ENCODE data around the gene INTS15. TPM values are rescaled to one million over a fixed set of nuclear protein-coding genes. Genes with fewer than 3 reads are reported as not detected.

Gene INTS15
- polyA plus RNA-seq, 1 donor (not counting 4 experiments of a cell fraction or from before 2014, with no cell fraction given), result 11.9 TPM

GRCh38 chr7:6545398-6546126, 44.3 kb upstream of the INTS15 start:
- H3K4me3 ChIP-seq (ENCODE audit: control insufficient read depth in 2 of 3, extremely low read depth in 1 of 3, insufficient read depth in 2 of 3, low read depth in 1 of 3, low read length in 3 of 3), result no peak overlapping the region
- dilution Hi-C loops (cut with MboI; ENCODE audit: extremely low pct_ligation_motif_present, low sequenced_read_pairs), result no loop called here
- H3K27me3 ChIP-seq (ENCODE audit: control insufficient read depth, extremely low read depth, insufficient read depth, low read length), result no peaks in the 10 kb centered on the region
- H3K36me3 ChIP-seq (ENCODE audit: control insufficient read depth in 2 of 2, extremely low read depth in 1 of 2, insufficient read depth in 2 of 2, low read length in 2 of 2), result no peaks in the 10 kb centered on the region
- H4K20me1 ChIP-seq (ENCODE audit: control insufficient read depth, extremely low read depth, insufficient read depth, low read length), result no peaks in the 10 kb centered on the region
- no peaks in the 10 kb centered on the region for H3K79me2 ChIP-seq (ENCODE audit: control insufficient read depth, insufficient read depth, low read length)
- H2AFZ ChIP-seq (ENCODE audit: control insufficient read depth, low read length), result no peak overlapping the region
- H3K4me1 ChIP-seq (ENCODE audit: control insufficient read depth, extremely low read depth, insufficient read depth, low read length), result no peaks in the 10 kb centered on the region
- TF ChIP-seq CTCF (optimal IDR thresholded peaks at IDR 0.05 in 1 of 3, IDR thresholded peaks at IDR 0.05 in 1 of 3, conservative IDR thresholded peaks at IDR 0.05 in 1 of 3; ENCODE audit: extremely low read depth in 1 of 3, insufficient read depth in 2 of 3, low read length in 3 of 3) (no peak), EZH2 (IDR thresholded peaks at IDR 0.05; ENCODE audit: low read length) (no peak)
- H3K4me2 ChIP-seq (ENCODE audit: control insufficient read depth, extremely low read depth, insufficient read depth, low read depth, low read length), result no peak overlapping the region
- H3K9ac ChIP-seq (ENCODE audit: control insufficient read depth, extremely low read depth, insufficient read depth, low read length), result no peak overlapping the region
- H3K27ac ChIP-seq (ENCODE audit: control insufficient read depth, insufficient read depth, low read length), result no peak overlapping the region
- H3K9me3 ChIP-seq (ENCODE audit: control insufficient read depth, low read depth, low read length), result no peaks in the 10 kb centered on the region
- no peak for FAIRE-seq
- no peak for DNase-seq (ENCODE audit: low read depth, low spot score)
- no peaks in the 10 kb centered on the region for H3K9me1 ChIP-seq (ENCODE audit: control insufficient read depth, extremely low read depth, insufficient read depth, low read length)

- Histone ChIP-seq H3K9me1 (ENCODE audit: control insufficient read depth, extremely low read depth, insufficient read depth, low read length) (no peaks in the 10 kb centered on the region), H3K4me3 (ENCODE audit: control insufficient read depth in 2 of 3, extremely low read depth in 1 of 3, insufficient read depth in 2 of 3, low read depth in 1 of 3, low read length in 3 of 3) (no peak overlapping the region), H3K27ac (ENCODE audit: control insufficient read depth, insufficient read depth, low read length) (no peak overlapping the region), H3K27me3 (ENCODE audit: control insufficient read depth, extremely low read depth, insufficient read depth, low read length) (no peaks in the 10 kb centered on the region), H3K79me2 (ENCODE audit: control insufficient read depth, insufficient read depth, low read length) (no peaks in the 10 kb centered on the region), H3K4me2 (ENCODE audit: control insufficient read depth, extremely low read depth, insufficient read depth, low read depth, low read length) (no peak overlapping the region), H4K20me1 (ENCODE audit: control insufficient read depth, extremely low read depth, insufficient read depth, low read length) (no peaks in the 10 kb centered on the region), H3K9me3 (ENCODE audit: control insufficient read depth, low read depth, low read length) (no peaks in the 10 kb centered on the region), H3K9ac (ENCODE audit: control insufficient read depth, extremely low read depth, insufficient read depth, low read length) (no peak overlapping the region), H2AFZ (ENCODE audit: control insufficient read depth, low read length) (no peak overlapping the region), H3K4me1 (ENCODE audit: control insufficient read depth, extremely low read depth, insufficient read depth, low read length) (no peaks in the 10 kb centered on the region), H3K36me3 (ENCODE audit: control insufficient read depth in 2 of 2, extremely low read depth in 1 of 2, insufficient read depth in 2 of 2, low read length in 2 of 2) (no peaks in the 10 kb centered on the region)
- no peak for TF ChIP-seq CTCF (optimal IDR thresholded peaks at IDR 0.05 in 1 of 3, IDR thresholded peaks at IDR 0.05 in 1 of 3, conservative IDR thresholded peaks at IDR 0.05 in 1 of 3; ENCODE audit: extremely low read depth in 1 of 3, insufficient read depth in 2 of 3, low read length in 3 of 3)
- no peak for TF ChIP-seq EZH2 (IDR thresholded peaks at IDR 0.05; ENCODE audit: low read length)
- dilution Hi-C loops (cut with MboI; ENCODE audit: extremely low pct_ligation_motif_present, low sequenced_read_pairs), result no loop called here
- FAIRE-seq (no peak), DNase-seq (ENCODE audit: low read depth, low spot score) (no peak)
Observed at GRCh38 chr7:6546498-6547251, 43.1 kb upstream of the INTS15 start.
